GM21737 (cell line): Measurements from ENCODE around the gene NTF4.
"Not testable (repeated sequence)": the region's sequence is repeated elsewhere in the genome, so short reads cannot be mapped to it uniquely, and the experiment has no call there.

ENCODE experiments used
- ATAC-seq: cut with Tn5 transposase; IDR thresholded peaks from one replicate; pipeline ENCODE4 v1.9.1; 2021; ENCODE audit warnings: mild to moderate bottlenecking, moderate library complexity; ENCODE audit not compliant: unreplicated experiment

NTF4 gene

GRCh38 chr19:49091391-49092038, 26.9 kb upstream of the NTF4 start:
- no peak for ATAC-seq

GRCh38 chr19:49086296-49086695, 21.7 kb upstream of the NTF4 start:
- no peak for ATAC-seq

GRCh38 chr19:49085868-49086232, 21.2 kb upstream of the NTF4 start:
- no peak for ATAC-seq

- ATAC-seq: peak; percentile 89
Measured at GRCh38 chr19:49085020-49085867, 20.6 kb upstream of the NTF4 start, which contains the start of gene SNRNP70. TSS of gene SNRNP70 (plus strand) at chr19:49085451. CDS start at chr19:49086415, 964 bp downstream.

- no peak for ATAC-seq
Measured at GRCh38 chr19:49084206-49085019, 19.8 kb upstream of the NTF4 start.

GRCh38 chr19:49081273-49081672, 16.7 kb upstream of the NTF4 start:
- no peak for ATAC-seq

- no peak for ATAC-seq
Measured at GRCh38 chr19:49080392-49080791, 15.8 kb upstream of the NTF4 start.

GRCh38 chr19:49074869-49075268, 10.3 kb upstream of the NTF4 start:
- ATAC-seq: not testable (repeated sequence)

- ATAC-seq: no peak
Measured at GRCh38 chr19:49073514-49074378, 9.1 kb upstream of the NTF4 start.

GRCh38 chr19:49071860-49072547, 7.4 kb upstream of the NTF4 start:
- no peak for ATAC-seq

- ATAC-seq: no peak
Measured at GRCh38 chr19:49070416-49070815, 5.8 kb upstream of the NTF4 start.

GRCh38 chr19:49069026-49069425, 4.4 kb upstream of the NTF4 start:
- no peak for ATAC-seq

- no peak for ATAC-seq
Measured at GRCh38 chr19:49067554-49067953, 2.9 kb upstream of the NTF4 start.

GRCh38 chr19:49065905-49066512, 1.4 kb upstream of the NTF4 start:
- ATAC-seq: no peak

GRCh38 chr19:49064029-49064629, 489 bp downstream of the NTF4 start:
- no peak for ATAC-seq

- no peak for ATAC-seq
Measured at GRCh38 chr19:49061445-49061844, 3.2 kb downstream of the NTF4 start.

- ATAC-seq: no peak
Measured at GRCh38 chr19:49061000-49061399, 3.6 kb downstream of the NTF4 start.

- no peak for ATAC-seq
Measured at GRCh38 chr19:49059053-49059452, 5.6 kb downstream of the NTF4 start.

GRCh38 chr19:49058562-49058961, 6.1 kb downstream of the NTF4 start:
- ATAC-seq: no peak
